CD4-positive, alpha-beta T cell treated with Interleukin-1 beta for 1 hour (primary cell): Measurements from ENCODE around the gene UQCR11.

ENCODE experiments used
- DNase-seq, 2 donors: peaks; one replicate each; pipeline ENCODE4 v3.0.0-alpha.2; 2020 to 2022

Gene UQCR11

GRCh38 chr19:1563251-1563650, 42.0 kb downstream of the UQCR11 start:
- DNase-seq, result no peak

DNA sequence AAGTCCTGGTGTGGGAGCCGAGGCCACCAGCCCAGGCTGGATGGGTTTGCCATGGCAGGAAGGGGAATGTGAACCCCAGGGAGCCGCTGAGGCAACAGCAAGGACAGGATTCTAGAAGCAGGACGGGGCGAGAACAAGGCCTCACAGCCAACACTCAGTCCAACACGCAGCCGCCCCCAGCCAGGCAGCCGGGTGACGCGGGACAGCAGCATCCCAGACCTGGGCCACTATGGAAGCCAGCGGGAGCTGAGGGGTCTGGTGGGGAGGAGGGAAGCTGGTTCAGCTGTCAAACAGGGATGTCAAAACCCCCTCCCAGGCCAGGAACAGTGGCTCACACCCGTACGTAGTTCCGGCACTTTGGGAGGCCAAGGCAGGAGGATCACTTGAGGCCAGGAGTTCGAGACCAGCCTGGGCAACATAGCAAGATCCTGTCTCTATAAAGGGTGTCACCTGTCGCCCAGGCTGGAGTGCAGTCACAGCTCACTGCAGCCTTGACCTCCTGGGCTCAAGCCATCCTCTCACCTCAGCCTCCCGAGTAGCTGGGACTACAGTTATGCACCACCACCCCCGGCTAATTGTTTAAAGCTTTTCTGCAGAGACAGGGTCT, 43.9 kb downstream of the UQCR11 start:
- no peak for DNase-seq

DNA sequence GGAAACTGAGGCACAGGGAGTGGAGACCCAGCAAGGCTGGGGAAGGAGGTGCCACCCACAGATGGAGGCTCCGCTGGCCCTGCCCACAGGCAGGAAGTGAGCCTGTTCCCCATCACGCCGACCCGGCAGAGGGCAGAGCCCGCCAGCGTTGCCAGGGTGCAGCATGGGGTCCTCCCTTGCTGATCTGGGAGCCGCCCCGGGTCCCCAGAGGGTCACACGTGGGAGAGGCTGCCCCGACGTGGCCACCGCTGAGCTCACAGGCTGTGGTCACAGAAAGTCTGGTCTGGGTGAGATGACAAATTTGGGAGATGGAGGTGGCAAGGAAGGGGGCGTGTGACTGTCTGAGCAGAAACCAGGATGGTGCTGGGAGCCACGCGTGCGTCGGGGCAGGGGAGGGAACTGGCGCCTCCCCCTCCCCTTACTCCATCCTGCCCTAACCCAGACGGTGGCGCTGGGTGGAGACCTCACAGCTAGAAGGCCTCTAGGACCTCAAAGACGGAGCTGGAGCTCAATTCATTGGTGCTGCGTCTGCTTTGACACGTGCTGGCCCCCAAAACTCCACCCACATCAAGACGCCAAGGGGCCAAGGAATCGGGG, 44.9 kb downstream of the UQCR11 start:
- DNase-seq, result no peak

DNA sequence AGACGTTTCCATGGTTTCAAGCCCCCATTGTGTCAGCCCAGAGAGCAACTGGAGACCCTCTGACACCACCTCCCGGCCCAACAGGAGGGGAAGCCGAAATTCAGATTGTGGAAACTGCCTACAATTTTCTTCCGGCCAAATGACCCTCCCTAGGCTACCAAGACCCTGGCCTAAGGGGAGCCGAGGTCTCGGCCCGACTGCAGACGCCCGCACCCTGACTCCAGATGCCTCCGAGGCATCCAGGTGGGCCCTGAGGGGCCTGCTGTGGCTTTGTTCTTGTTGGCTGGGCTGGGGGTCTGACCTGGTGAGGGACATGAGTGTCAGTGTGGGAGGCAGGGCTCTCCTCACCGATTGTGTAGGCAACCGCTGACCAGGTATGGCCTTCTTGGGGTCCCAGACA, 46.7 kb downstream of the UQCR11 start:
- no peak for DNase-seq

DNA sequence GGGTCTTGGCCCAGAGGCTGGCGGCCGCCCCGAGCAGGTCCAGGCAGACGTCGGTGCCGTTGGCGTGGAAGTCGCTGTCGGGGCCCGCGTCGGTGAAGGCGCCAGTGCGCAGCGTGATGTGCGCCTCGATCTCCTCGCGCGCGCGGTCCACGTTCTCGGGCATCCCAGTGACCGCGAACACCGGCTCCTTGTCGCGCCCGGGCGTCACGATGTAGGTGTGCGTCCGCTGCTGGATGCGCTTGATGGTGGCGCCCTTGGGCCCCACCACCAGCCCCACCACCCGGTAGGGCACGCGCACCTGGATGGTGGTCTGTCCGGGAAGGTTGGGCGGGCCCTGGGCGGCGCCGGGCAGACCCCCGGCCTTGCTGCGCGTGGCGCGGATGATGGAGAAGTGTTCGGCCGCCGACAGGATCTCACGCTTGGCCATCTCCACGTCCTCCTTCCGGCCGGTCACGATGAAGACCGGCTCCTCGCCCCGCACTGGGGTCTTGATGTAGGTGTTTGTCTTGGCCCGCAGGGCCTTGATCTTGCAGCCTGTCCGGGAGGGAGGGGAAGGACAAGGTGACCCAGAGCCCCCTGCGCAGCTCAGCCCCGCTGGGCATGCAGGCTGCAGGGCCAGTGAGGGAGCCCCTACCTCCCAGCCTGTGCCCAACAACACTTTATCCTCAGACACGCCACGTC, 48.7 kb downstream of the UQCR11 start:
- no peak for DNase-seq

GRCh38 chr19:1555487-1556389, 49.5 kb downstream of the UQCR11 start:
- DNase-seq, result no peak

DNA sequence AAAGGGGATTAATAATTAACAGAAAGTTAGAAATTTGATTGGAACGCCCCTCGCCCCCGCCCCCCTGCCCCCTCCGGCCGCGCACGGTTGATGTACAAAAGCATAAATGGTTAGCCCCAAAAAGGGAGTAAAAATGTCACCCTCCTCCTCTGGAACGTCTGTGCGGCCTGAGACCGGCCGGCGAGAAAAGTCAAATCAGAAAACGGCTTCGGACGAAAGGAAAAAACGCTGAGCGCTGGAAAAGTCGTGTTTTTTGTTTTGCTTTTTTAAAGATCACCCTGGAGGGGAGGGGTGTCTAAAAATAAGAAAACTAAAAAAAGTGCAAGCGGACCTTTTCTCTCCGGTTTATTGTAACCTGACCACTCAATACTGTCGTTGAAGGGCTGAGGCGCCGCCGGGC, 50.3 kb downstream of the UQCR11 start:
- no peak for DNase-seq

GRCh38 chr19:1553415-1553814, 51.8 kb downstream of the UQCR11 start:
- DNase-seq, result no peak

DNA sequence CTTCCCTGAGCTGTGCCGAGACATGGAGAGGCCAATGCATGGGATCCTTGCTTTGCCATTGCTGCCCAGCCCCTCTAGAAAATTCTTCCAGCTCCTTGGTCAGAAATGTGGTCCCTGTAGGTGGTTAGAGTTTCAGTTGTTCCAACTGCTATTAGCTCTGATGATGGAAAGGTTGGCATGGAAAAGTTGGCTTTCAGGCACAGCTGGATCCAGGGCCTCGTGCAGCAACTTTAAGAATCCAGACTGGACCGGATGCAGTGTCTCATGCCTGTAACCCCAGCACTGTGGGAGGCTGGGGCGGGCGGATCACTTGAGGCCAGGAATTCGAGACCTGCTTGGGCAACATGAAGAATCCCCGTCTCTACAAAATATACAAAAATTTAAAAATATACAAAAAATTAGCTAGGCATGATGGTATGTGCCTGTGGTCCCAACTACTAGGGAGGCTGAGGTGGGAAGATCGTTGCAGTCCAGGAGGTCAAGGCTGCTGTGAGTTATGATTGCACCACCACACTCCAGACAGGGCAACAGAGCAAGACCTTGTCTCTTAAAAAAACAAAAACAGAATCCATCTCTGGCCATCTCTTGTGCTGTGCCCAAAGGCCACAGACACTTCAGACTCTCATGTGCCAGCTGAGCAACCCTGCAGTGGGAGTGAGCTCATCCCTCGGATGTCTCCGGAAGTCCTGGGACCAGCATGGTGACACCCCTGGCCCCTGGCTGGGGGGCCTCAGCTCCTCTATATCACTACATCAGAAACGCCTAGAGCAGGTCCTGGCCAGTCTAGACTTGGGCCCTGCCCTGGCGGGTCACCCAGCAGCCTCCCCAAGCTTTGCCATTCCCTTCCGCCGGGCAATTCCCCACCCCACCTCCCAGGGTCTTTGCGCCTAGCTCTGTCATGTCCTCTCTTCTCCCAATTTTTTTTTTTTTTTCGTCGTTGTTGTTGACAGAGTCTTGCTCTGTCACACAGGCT, 53.9 kb downstream of the UQCR11 start:
- DNase-seq, result no peak

- no peak for DNase-seq
Observed at GRCh38 chr19:1549332-1549945, 55.8 kb downstream of the UQCR11 start.
